ENCODE results near the gene RIMS3. TPM values are rescaled to one million over a fixed set of nuclear protein-coding genes. Genes with fewer than 3 reads are reported as not detected.

RIMS3 gene
- total and polyA plus RNA-seq, 2 donors from 2014 or later, result 1.6 to 6.2 TPM

- Histone ChIP-seq H3K27me3 (ENCODE audit: control insufficient read depth, insufficient read depth, low read length) (no peaks in the 10 kb centered on the region), H3K36me3 (ENCODE audit: control insufficient read depth in 2 of 3, insufficient read depth in 3 of 3, low read length in 3 of 3) (peaks cover 0 to 2% (median 0%) of the 10 kb centered on the region in 3 donors), H3K4me1 (ENCODE audit: control insufficient read depth in 2 of 3, insufficient read depth in 2 of 3, low read depth in 1 of 3, low read length in 3 of 3) (peaks cover 0 to 4% (median 0%) of the 10 kb centered on the region in 3 donors), H3K27ac (ENCODE audit: low read depth in 2 of 2, low read length in 2 of 2) (no peak overlapping the region), H3K4me3 (ENCODE audit: low read length in 3 of 3) (no peak overlapping the region), H3K9ac (ENCODE audit: low read length in 3 of 3) (no peak overlapping the region), H3K9me3 (ENCODE audit: control insufficient read depth in 2 of 3, insufficient read depth in 1 of 3, low read length in 3 of 3) (no peaks in the 10 kb centered on the region)
- no peak for TF ChIP-seq CTCF (IDR thresholded peaks at IDR 0.05; ENCODE audit: borderline replicate concordance, extremely low read depth, insufficient read depth)
- FAIRE-seq (no peak), DNase-seq (no peak)
- intact Hi-C loops (cut with DNase I), result no loop called here
Measured at GRCh38 chr1:40627987-40628902, 37.2 kb downstream of the RIMS3 start.

- no peak overlapping the region for H3K4me3 ChIP-seq (ENCODE audit: low read length in 3 of 3)
- peaks cover 0 to 2% (median 0%) of the 10 kb centered on the region in 3 donors for H3K36me3 ChIP-seq (ENCODE audit: control insufficient read depth in 2 of 3, insufficient read depth in 3 of 3, low read length in 3 of 3)
- no peak for FAIRE-seq
- no peaks in the 10 kb centered on the region for H3K27me3 ChIP-seq (ENCODE audit: control insufficient read depth, insufficient read depth, low read length)
- no peak for TF ChIP-seq CTCF (IDR thresholded peaks at IDR 0.05; ENCODE audit: borderline replicate concordance, extremely low read depth, insufficient read depth)
- intact Hi-C loops (cut with DNase I), result no loop called here
- no peaks in the 10 kb centered on the region for H3K9me3 ChIP-seq (ENCODE audit: control insufficient read depth in 2 of 3, insufficient read depth in 1 of 3, low read length in 3 of 3)
- H3K27ac ChIP-seq (ENCODE audit: low read depth in 2 of 2, low read length in 2 of 2), result no peak overlapping the region
- H3K9ac ChIP-seq (ENCODE audit: low read length in 3 of 3), result no peak overlapping the region
- peaks cover 0 to 4% (median 0%) of the 10 kb centered on the region in 3 donors for H3K4me1 ChIP-seq (ENCODE audit: control insufficient read depth in 2 of 3, insufficient read depth in 2 of 3, low read depth in 1 of 3, low read length in 3 of 3)
- no peak for DNase-seq
Measured at GRCh38 chr1:40626383-40626770, 39.1 kb downstream of the RIMS3 start.

- intact Hi-C loops (cut with DNase I), result no loop called here
Measured at GRCh38 chr1:40625476-40626382, 39.8 kb downstream of the RIMS3 start.

More at GRCh38 chr1:40625476-40626382, 39.8 kb downstream of the RIMS3 start:
- Histone ChIP-seq H3K27me3 (ENCODE audit: control insufficient read depth, insufficient read depth, low read length) (no peaks in the 10 kb centered on the region), H3K27ac (ENCODE audit: low read depth in 2 of 2, low read length in 2 of 2) (no peak overlapping the region), H3K9me3 (ENCODE audit: control insufficient read depth in 2 of 3, insufficient read depth in 1 of 3, low read length in 3 of 3) (no peaks in the 10 kb centered on the region), H3K36me3 (ENCODE audit: control insufficient read depth in 2 of 3, insufficient read depth in 3 of 3, low read length in 3 of 3) (peaks cover 0 to 2% (median 0%) of the 10 kb centered on the region in 3 donors), H3K4me3 (ENCODE audit: low read length in 3 of 3) (no peak overlapping the region), H3K9ac (ENCODE audit: low read length in 3 of 3) (no peak overlapping the region), H3K4me1 (ENCODE audit: control insufficient read depth in 2 of 3, insufficient read depth in 2 of 3, low read depth in 1 of 3, low read length in 3 of 3) (peaks cover 0 to 4% (median 0%) of the 10 kb centered on the region in 3 donors)
- FAIRE-seq (no peak), DNase-seq (no peak)
- TF ChIP-seq CTCF (IDR thresholded peaks at IDR 0.05; ENCODE audit: borderline replicate concordance, extremely low read depth, insufficient read depth), result no peak
